G401 (cell line): ENCODE measurements around the gene ACTMAP. TPM values are rescaled to one million over a fixed set of nuclear protein-coding genes. Genes with fewer than 3 reads are reported as not detected.

Source experiments
- DNase-seq: peaks from one replicate; pipeline ENCODE4 v3.0.0-alpha.2; 2015; ENCODE audit warnings: low spot score
- in situ Hi-C: cut with HindIII; loops from 2 replicates; pipeline ENCODE4 v1.10.0; 2016; ENCODE audit warnings: low sequenced_read_pairs, mixed read lengths
- total RNA-seq: library from RNA; depleted of rRNA; stranded (reverse); fragments of >200 nt; shearing (Covaris generic); gene quantifications from 2 replicates; pipeline ENCODE4 v1.2.3, GENCODE V29; 2014

ACTMAP gene
- total RNA-seq, 1 experiment from 2014 or later = 6.8 TPM

DNA sequence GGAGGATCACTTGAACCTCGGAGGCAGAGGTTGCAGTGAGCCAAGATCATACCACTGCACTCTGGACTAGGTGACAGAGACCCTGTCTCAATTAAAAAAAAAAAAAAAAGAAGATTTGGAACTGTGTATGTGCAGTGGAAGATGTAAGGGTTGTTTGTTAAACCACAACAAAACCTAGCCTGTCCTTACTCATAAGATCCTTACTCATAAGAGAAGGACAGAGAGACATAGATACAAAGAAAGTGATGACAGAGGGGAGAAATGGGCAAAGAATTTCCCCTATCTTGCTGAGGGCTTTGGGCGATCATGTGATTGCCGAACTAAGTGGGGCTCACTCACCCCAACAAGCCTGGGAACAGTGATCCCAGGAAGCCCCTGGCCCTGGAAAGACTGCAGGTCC lies 25.4 kb downstream of the ACTMAP start:
- in situ Hi-C loops = no loop called here
- DNase-seq = no peak

DNA sequence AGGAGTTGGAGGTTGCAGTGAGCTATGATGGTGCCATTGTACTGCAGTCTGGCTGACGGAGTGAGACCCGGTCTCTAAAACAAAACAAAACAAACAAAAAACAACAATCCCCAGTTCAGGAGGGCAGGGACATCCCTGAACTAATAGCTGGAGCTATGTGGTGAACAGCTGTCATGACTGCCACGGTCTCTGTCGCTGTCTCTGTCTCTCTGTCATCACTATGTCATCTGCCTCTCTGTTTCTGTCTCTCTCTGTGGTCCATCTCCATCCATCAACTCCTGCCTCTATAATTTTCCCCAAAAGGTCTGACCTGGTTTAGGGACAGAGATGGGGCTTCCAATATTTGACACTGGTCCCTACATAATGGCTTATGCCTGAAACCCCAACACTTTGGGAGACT lies 26.0 kb downstream of the ACTMAP start:
- in situ Hi-C loops = no loop called here
- DNase-seq = no peak

DNA sequence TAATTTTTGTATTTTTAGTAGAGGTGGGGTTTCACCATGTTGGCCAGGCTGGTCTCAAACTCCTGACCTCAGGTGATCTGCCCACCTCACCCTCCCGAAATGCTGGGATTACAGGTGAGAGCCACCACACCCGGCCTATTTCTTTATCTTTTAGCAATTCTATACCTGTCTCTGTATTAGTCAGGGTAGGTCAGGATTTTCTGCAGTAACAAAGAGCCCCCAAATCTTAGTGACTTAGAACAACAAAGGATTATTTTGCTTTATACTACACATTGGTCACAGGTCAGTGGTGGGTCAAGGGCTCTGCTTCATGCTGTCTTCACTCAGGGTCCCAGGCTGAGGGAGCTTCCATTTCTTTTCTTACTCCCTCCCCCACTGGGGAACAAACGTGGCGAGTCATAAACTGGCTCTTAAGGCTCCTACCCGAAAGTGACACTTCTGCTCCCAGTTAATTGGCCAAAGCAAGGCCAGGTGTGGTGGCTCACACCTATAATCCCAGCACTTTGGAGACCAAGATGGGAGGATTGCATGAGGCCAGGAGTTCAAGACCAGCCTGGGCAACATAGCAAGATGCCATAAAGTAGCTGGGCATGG lies 26.5 kb downstream of the ACTMAP start:
- DNase-seq = no peak
- in situ Hi-C loops = no loop called here

GRCh38 chr19:40721936-40722661 lies 28.2 kb downstream of the ACTMAP start:
- in situ Hi-C loops = no loop called here
- no peak for DNase-seq

GRCh38 chr19:40721140-40721486 lies 29.2 kb downstream of the ACTMAP start:
- in situ Hi-C loops = no loop called here

GRCh38 chr19:40719414-40719894 lies 30.8 kb downstream of the ACTMAP start:
- in situ Hi-C loops = no loop called here
- no peak for DNase-seq

More at GRCh38 chr19:40721140-40721486, 29.2 kb downstream of the ACTMAP start:
- no peak for DNase-seq

GRCh38 chr19:40718774-40719391 lies 31.4 kb downstream of the ACTMAP start:
- in situ Hi-C loops = no loop called here
- peak; percentile 46 for DNase-seq

- DNase-seq = no peak
- in situ Hi-C loops = no loop called here
Measured at GRCh38 chr19:40717880-40718773, 32.1 kb downstream of the ACTMAP start.

DNA sequence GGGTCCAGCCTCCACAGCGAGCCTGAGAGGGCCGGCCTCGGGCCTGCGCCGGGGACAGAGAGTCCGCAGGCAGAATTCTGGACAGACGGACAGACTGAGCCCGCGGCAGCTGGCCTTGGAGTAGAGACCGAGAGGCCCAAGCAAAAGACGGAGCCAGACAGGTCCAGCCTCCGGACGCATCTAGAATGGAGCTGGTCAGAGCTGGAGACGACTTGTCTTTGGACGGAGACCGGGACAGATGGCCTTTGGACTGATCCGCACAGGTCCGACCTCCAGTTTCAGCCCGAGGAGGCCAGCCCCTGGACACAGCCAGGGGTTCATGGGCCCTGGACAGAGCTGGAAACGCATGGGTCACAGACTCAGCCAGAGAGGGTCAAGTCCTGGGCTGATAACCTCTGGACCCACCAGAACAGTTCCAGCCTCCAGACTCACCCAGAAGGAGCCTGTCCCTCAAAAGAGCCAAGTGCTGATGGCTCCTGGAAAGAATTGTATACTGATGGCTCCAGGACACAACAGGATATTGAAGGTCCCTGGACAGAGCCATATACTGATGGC lies 32.9 kb downstream of the ACTMAP start:
- in situ Hi-C loops = no loop called here
- DNase-seq = no peak

GRCh38 chr19:40716482-40717324 lies 33.6 kb downstream of the ACTMAP start, which contains the start of the genes COQ8B and ITPKC:
Gene COQ8B, minus strand, starts transcription at chr19:40716886. Its CDS starts 2,254 bp downstream, at chr19:40714632.
Gene ITPKC, plus strand, starts transcription at chr19:40717112. Its CDS starts 24 bp downstream, at chr19:40717136.
- peak; percentile 99 for DNase-seq
- in situ Hi-C loops = no loop called here

DNA sequence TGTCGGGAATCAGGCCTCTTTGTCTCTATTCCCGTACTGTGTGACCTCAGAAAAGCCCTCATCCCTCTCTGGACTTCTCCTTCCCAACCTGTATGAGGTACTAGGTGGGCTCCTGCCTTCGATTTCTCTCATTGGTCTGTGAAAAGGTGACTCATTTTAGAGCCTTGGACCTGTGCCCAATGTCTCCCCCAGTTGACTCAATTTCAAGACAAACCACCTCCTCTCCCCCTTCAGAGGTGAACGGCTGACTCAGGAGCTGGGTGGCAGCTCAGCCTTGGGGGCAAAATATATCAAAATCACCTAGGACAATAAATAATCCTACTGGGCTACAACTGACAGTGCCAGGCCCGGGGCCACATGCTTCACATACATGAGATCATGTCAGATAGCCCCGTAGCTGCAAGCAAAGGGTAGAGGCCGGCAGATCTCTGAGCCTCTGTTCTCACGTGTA lies 34.2 kb downstream of the ACTMAP start:
- in situ Hi-C loops = no loop called here

DNA sequence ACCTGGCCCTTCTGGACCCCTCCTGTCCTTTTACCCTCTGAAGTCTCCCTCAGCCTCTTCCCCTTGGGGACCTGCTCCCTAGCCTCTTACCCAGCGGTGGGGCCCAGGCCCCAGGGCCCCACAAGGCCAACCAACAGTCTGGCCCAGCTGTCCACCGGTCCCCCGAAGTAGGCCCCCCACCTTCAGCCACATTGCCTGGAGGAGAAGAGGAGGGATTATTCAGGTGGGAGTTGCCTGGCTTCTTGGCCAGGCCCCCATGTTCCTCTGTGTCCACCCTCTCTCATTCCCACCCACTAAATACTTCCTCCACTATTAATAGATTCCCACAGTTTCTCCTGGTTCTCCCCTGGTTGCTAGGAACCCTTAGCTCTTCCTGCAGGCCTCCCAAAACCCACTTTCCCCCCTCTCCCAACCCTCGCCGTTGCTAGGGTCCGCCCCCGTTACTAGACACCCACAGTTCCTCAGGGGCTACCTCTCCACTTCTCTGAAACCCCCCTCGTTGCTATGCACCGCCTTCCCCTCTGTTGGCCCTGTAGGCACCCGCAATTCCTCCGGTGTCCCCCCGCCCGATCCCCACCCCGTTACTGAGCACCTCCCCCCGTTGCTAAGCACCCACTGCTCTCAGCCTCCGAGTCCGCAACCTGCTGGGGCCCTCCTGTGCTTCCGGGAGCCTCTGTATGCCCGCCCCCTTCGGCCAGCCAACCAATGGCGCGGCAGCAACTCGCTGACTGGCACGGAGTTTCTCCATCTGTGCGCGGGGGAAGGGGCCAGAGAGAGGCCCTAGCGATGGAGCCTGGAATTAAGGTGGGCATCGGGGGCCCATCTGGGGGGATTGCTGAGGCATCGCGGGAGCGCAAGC lies 35.6 kb downstream of the ACTMAP start:
- DNase-seq = peak; percentile 96
- in situ Hi-C loops = no loop called here

More for the DNA sequence above, 34.2 kb downstream of the ACTMAP start:
- no peak for DNase-seq

- in situ Hi-C loops = no loop called here
- DNase-seq = no peak
Measured at GRCh38 chr19:40713939-40714338, 36.3 kb downstream of the ACTMAP start.

GRCh38 chr19:40709817-40710216 lies 40.5 kb downstream of the ACTMAP start:
- in situ Hi-C loops = no loop called here
- no peak for DNase-seq

- DNase-seq = no peak
- in situ Hi-C loops = no loop called here
Measured at GRCh38 chr19:40707615-40708014, 42.7 kb downstream of the ACTMAP start.

DNA sequence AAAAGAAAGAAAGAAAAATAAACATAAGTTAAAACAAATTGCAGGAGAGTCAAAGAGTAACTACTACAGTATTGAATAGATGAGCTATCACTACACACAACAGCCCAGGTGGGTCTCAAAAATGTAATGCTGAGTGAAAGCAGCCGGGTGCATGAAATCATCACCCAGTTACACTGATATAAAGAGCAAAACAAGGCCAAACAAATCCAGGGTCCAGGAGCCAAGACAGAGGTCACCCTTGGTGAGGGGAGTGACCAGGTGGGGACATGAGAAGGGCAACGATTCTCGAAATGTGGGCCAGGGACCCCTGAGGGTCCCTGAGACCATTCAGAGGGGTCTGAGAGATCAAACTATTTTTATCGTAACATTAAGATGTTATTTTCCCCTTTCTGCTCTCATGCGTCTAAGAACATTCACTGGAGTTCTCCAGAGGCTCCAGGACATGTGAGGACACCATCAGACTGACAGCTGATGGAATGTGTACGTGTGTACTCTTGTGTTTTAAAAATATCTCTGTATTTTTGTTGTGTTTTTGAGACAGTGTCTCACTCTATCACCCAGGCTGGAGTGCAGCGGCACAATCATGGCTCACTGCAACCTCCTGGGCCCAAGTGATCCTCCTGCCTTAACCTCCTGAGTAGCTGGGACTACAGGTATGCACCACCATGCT lies 44.2 kb downstream of the ACTMAP start:
- DNase-seq = no peak
- in situ Hi-C loops = no loop called here

GRCh38 chr19:40705362-40705651 lies 45.0 kb downstream of the ACTMAP start:
- in situ Hi-C loops = no loop called here
- no peak for DNase-seq
